WTC11 (cell line): Measurements from ENCODE around the gene FN3K. TPM values are rescaled to one million over a fixed set of nuclear protein-coding genes. Genes with fewer than 3 reads are reported as not detected.
A peak's percentile ranks its signal among the peaks of the same experiment; 100 is the strongest.

ENCODE experiments used
- ATAC-seq: fragments of 200-7000 bp; cut with Tn5 transposase; 2 replicates; pipeline ENCODE4 v1.10.0; 2021; ENCODE audit warnings: mild to moderate bottlenecking, moderate library complexity
- CTCF ChIA-PET: fragments of 300-600 bp; sonication (Branson Sonifier 250); formaldehyde crosslinking; loops from one replicate; lab custom pipeline; 2021; ENCODE audit warnings: antibody characterized with exemption; lab: Charles Lee
- POLR2A ChIA-PET: fragments of 350-600 bp; sonication (Branson Sonifier 250); formaldehyde crosslinking; loops from one replicate; lab custom pipeline; 2021; ENCODE audit warnings: antibody characterized with exemption; lab: Charles Lee
- DNase-seq: peaks from one replicate; pipeline ENCODE4 v3.0.0; 2021; ENCODE audit warnings: low spot score
- H3K27ac Mint-ChIP-seq: 2 replicates; pipeline ENCODE4 v1.8.0; 2021; ENCODE audit warnings: mixed read lengths
- H3K27me3 Mint-ChIP-seq: 2 replicates; pipeline ENCODE4 v1.8.0; 2021; ENCODE audit warnings: low read depth, mild to moderate bottlenecking, moderate library complexity, mixed read lengths
- H3K36me3 Mint-ChIP-seq: 2 replicates; pipeline ENCODE4 v1.8.0; 2021; ENCODE audit warnings: mixed read lengths
- H3K4me1 Mint-ChIP-seq: 2 replicates; pipeline ENCODE4 v1.8.0; 2022; ENCODE audit warnings: mixed read lengths
- H3K4me3 Mint-ChIP-seq: 2 replicates; pipeline ENCODE4 v1.8.0; 2021; ENCODE audit warnings: mild to moderate bottlenecking, moderate library complexity, mixed read lengths
- H3K9me3 Mint-ChIP-seq: 2 replicates; pipeline ENCODE4 v1.8.0; 2021; ENCODE audit warnings: mixed read lengths
- ATF1 ChIP-seq: sonication (generic); formaldehyde crosslinking; IDR thresholded peaks from 2 replicates; pipeline ENCODE4 v1.8.1; 2023; ENCODE audit warnings: mild to moderate bottlenecking, moderate library complexity, missing genetic modification reagents
- CBFB ChIP-seq: sonication (generic); formaldehyde crosslinking; IDR thresholded peaks from 2 replicates; pipeline ENCODE4 v1.8.1; 2022; ENCODE audit warnings: mild to moderate bottlenecking, low read depth, missing genetic modification reagents
- HMGA2 ChIP-seq: fragments of 250-450 bp; sonication (Bioruptor Pico); IDR thresholded peaks from 2 replicates; pipeline ENCODE4 v1.4.0; 2021; ENCODE audit warnings: mild to moderate bottlenecking, moderate library complexity
- MXD4 ChIP-seq: fragments of 250-450 bp; sonication (Bioruptor Pico); IDR thresholded peaks from 2 replicates; pipeline ENCODE4 v1.8.0; 2021; ENCODE audit warnings: mild to moderate bottlenecking, moderate library complexity, borderline replicate concordance
- NFYB ChIP-seq: sonication (generic); formaldehyde crosslinking; conservative IDR thresholded peaks from 2 replicates; pipeline ENCODE4 v1.8.0; 2022; ENCODE audit warnings: low read depth, missing genetic modification reagents
- NR1H2 ChIP-seq: sonication (generic); formaldehyde crosslinking; IDR thresholded peaks from 2 replicates; pipeline ENCODE4 v1.9.0; 2021; ENCODE audit warnings: mild to moderate bottlenecking, moderate library complexity, missing genetic modification reagents
- PRRX2 ChIP-seq: fragments of 250-450 bp; sonication (Bioruptor Pico); IDR thresholded peaks from 2 replicates; pipeline ENCODE4 v1.8.0; 2021; ENCODE audit warnings: mild to moderate bottlenecking
- RORB ChIP-seq: fragments of 250-450 bp; sonication (Bioruptor Pico); IDR thresholded peaks from 2 replicates; pipeline ENCODE4 v1.9.0; 2021; ENCODE audit warnings: mild to moderate bottlenecking
- SMAD3 ChIP-seq: sonication (generic); formaldehyde crosslinking; IDR thresholded peaks from 2 replicates; pipeline ENCODE4 v1.8.0; 2022; ENCODE audit warnings: missing genetic modification reagents, mild to moderate bottlenecking, borderline replicate concordance
- SMAD4 ChIP-seq: sonication (generic); formaldehyde crosslinking; IDR thresholded peaks from 2 replicates; pipeline ENCODE4 v1.8.0; 2022; ENCODE audit warnings: mild to moderate bottlenecking, missing genetic modification reagents
- TEAD1 ChIP-seq: sonication (generic); formaldehyde crosslinking; IDR thresholded peaks from 2 replicates; pipeline ENCODE4 v1.8.0; 2022; ENCODE audit warnings: mild to moderate bottlenecking, missing genetic modification reagents
- ZNF263 ChIP-seq: sonication (generic); formaldehyde crosslinking; IDR thresholded peaks from 2 replicates; pipeline ENCODE4 v1.8.1; 2022; ENCODE audit warnings: low read depth, mild to moderate bottlenecking, moderate library complexity, missing genetic modification reagents
- ZNF317 ChIP-seq: sonication (generic); formaldehyde crosslinking; IDR thresholded peaks from 2 replicates; pipeline ENCODE4 v1.8.1; 2023; ENCODE audit warnings: low read depth, mild to moderate bottlenecking, moderate library complexity, missing genetic modification reagents, borderline replicate concordance
- ZNF416 ChIP-seq: fragments of 250-450 bp; sonication (Bioruptor Pico); IDR thresholded peaks from 2 replicates; pipeline ENCODE4 v1.9.0; 2021; ENCODE audit warnings: mild to moderate bottlenecking, inconsistent platforms
- total RNA-seq: library from RNA; stranded (reverse); gene quantifications from 3 replicates; pipeline ENCODE4 v1.2.3, GENCODE V29; 2021
- TF ChIP-seq, protein P1 (sequence below): sonication (generic); formaldehyde crosslinking; IDR thresholded peaks from 2 replicates; pipeline ENCODE4 v1.8.0; 2022; ENCODE audit warnings: mild to moderate bottlenecking, missing genetic modification reagents
- TF ChIP-seq, protein P2 (sequence below): fragments of 250-450 bp; sonication (Bioruptor Pico); IDR thresholded peaks from 2 replicates; pipeline ENCODE4 v1.9.0; 2021; ENCODE audit warnings: mild to moderate bottlenecking
- TF ChIP-seq, protein P3 (sequence below): sonication (generic); formaldehyde crosslinking; conservative IDR thresholded peaks from 2 replicates; pipeline ENCODE4 v1.8.1; 2022; ENCODE audit warnings: mild to moderate bottlenecking, missing genetic modification reagents
- TF ChIP-seq, protein P4 (sequence below): fragments of 250-450 bp; sonication (Bioruptor Pico); IDR thresholded peaks from 2 replicates; pipeline ENCODE4 v2.1.2; 2022; ENCODE audit warnings: mild to moderate bottlenecking, moderate library complexity
- TF ChIP-seq, protein P5 (sequence below): fragments of 250-450 bp; sonication (Bioruptor Pico); IDR thresholded peaks from 2 replicates; pipeline ENCODE4 v1.9.0; 2021; ENCODE audit warnings: mild to moderate bottlenecking

The FN3K gene
- total RNA-seq, 1 experiment from 2014 or later, result 19.3 TPM

DNA sequence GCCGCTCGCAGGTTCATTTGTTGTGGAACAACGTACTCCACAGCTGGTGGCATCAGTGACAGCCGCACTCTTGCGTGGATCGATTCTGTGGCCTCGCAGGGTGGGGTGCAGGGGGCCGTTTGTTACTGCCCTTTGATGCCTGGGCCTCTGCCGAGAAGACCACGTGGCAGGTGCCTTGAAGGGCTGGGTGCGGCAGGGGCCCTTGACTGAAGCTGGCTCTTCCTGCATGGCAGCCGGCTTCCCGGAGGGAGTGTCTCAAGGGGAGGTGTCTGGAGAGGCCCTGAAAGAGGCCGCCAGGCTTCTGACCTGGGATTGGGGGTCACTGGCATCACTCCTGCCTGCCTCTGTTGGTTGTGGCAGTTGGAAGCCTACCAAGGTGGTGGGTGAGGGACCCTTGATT, 60.2 kb downstream of the FN3K start:
- H3K4me1 Mint-ChIP-seq, result no peaks in the 10 kb centered on the region
- no peak overlapping the region for H3K4me3 Mint-ChIP-seq
- ATAC-seq (no peak), DNase-seq (no peak)
- H3K9me3 Mint-ChIP-seq, result no peaks in the 10 kb centered on the region
- peaks cover 41% of the 10 kb centered on the region for H3K36me3 Mint-ChIP-seq
- TF ChIP-seq PRRX2 (no peak), ZNF416 (CRISPR knock-in tag) (no peak), SMAD4 (CRISPR knock-in tag) (no peak), CBFB (CRISPR knock-in tag) (no peak), MXD4 (CRISPR knock-in tag) (no peak), ATF1 (CRISPR knock-in tag) (no peak), ZNF263 (no peak)
- TF ChIP-seq, protein P1, sequence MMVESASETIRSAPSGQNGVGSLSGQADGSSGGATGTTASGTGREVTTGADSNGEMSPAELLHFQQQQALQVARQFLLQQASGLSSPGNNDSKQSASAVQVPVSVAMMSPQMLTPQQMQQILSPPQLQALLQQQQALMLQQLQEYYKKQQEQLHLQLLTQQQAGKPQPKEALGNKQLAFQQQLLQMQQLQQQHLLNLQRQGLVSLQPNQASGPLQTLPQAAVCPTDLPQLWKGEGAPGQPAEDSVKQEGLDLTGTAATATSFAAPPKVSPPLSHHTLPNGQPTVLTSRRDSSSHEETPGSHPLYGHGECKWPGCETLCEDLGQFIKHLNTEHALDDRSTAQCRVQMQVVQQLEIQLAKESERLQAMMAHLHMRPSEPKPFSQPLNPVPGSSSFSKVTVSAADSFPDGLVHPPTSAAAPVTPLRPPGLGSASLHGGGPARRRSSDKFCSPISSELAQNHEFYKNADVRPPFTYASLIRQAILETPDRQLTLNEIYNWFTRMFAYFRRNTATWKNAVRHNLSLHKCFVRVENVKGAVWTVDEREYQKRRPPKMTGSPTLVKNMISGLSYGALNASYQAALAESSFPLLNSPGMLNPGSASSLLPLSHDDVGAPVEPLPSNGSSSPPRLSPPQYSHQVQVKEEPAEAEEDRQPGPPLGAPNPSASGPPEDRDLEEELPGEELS, result no peak
- TF ChIP-seq, protein P2, sequence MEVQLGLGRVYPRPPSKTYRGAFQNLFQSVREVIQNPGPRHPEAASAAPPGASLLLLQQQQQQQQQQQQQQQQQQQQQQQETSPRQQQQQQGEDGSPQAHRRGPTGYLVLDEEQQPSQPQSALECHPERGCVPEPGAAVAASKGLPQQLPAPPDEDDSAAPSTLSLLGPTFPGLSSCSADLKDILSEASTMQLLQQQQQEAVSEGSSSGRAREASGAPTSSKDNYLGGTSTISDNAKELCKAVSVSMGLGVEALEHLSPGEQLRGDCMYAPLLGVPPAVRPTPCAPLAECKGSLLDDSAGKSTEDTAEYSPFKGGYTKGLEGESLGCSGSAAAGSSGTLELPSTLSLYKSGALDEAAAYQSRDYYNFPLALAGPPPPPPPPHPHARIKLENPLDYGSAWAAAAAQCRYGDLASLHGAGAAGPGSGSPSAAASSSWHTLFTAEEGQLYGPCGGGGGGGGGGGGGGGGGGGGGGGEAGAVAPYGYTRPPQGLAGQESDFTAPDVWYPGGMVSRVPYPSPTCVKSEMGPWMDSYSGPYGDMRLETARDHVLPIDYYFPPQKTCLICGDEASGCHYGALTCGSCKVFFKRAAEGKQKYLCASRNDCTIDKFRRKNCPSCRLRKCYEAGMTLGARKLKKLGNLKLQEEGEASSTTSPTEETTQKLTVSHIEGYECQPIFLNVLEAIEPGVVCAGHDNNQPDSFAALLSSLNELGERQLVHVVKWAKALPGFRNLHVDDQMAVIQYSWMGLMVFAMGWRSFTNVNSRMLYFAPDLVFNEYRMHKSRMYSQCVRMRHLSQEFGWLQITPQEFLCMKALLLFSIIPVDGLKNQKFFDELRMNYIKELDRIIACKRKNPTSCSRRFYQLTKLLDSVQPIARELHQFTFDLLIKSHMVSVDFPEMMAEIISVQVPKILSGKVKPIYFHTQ (CRISPR knock-in tag), result no peak
- TF ChIP-seq, protein P3, sequence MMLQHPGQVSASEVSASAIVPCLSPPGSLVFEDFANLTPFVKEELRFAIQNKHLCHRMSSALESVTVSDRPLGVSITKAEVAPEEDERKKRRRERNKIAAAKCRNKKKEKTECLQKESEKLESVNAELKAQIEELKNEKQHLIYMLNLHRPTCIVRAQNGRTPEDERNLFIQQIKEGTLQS (CRISPR knock-in tag), result no peak
- TF ChIP-seq, protein P4, sequence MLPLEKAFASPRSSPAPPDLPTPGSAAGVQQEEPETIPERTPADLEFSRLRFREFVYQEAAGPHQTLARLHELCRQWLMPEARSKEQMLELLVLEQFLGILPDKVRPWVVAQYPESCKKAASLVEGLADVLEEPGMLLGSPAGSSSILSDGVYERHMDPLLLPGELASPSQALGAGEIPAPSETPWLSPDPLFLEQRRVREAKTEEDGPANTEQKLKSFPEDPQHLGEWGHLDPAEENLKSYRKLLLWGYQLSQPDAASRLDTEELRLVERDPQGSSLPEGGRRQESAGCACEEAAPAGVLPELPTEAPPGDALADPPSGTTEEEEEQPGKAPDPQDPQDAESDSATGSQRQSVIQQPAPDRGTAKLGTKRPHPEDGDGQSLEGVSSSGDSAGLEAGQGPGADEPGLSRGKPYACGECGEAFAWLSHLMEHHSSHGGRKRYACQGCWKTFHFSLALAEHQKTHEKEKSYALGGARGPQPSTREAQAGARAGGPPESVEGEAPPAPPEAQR, result no peak
- POLR2A ChIA-PET, result no interaction called here
- CTCF ChIA-PET, result interaction anchor here (1.8 kb wide), 1 partner anchor 14 kb away, joined by 6 read pairs; no protein-coding TSS in a partner anchor
- H3K27ac Mint-ChIP-seq, result peak overlapping the region; percentile 19; the same call in 1 of the 2 replicates
- no peaks in the 10 kb centered on the region for H3K27me3 Mint-ChIP-seq

DNA sequence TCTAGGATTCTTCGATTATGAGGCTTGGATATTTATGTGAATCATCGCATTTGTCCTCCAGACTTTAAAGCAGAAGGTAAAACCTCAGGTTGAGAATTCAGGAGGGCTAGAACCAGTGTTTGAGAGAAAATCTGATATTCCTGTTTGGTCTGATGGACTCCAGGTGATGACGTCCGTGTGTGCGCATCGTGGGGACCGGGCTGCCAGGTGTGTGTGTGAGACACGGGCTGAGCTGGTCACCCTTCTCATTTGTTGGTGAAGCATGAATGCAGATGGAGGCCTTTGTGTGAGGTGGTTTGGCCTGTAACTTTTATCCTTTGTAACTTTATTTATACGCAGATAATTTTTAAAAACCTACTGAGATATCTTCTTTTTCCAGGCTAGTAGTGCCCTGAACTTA, 61.6 kb downstream of the FN3K start:
- no peak for ATAC-seq

More for the DNA sequence above, 61.6 kb downstream of the FN3K start:
- no peaks in the 10 kb centered on the region for H3K4me1 Mint-ChIP-seq
- H3K27me3 Mint-ChIP-seq, result no peaks in the 10 kb centered on the region
- no peak for TF ChIP-seq TEAD1 (CRISPR knock-in tag)
- no peak for TF ChIP-seq SMAD3
- TF ChIP-seq, protein P5, sequence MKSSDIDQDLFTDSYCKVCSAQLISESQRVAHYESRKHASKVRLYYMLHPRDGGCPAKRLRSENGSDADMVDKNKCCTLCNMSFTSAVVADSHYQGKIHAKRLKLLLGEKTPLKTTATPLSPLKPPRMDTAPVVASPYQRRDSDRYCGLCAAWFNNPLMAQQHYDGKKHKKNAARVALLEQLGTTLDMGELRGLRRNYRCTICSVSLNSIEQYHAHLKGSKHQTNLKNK (CRISPR knock-in tag), result no peak
- no peak for TF ChIP-seq HMGA2 (CRISPR knock-in tag)
- TF ChIP-seq NR1H2 (CRISPR knock-in tag), result no peak
- no peak for TF ChIP-seq ZNF317
- no peak for TF ChIP-seq RORB (CRISPR knock-in tag)
- TF ChIP-seq NFYB (CRISPR knock-in tag), result no peak
- TF ChIP-seq, protein P4, result no peak
- TF ChIP-seq, all 79 proteins: peak for 0
- ChIA-PET POLR2A (no interaction called here), CTCF (no interaction called here)
- no peak overlapping the region for H3K4me3 Mint-ChIP-seq
- H3K36me3 Mint-ChIP-seq, result peaks cover 47% of the 10 kb centered on the region
- H3K9me3 Mint-ChIP-seq, result no peaks in the 10 kb centered on the region
- H3K27ac Mint-ChIP-seq, result no peak overlapping the region
- DNase-seq, result no peak
